Esophagus muscularis mucosa (tissue), 4 donors: ENCODE measurements around the gene FAM83B.

Source experiments
- CTCF ChIP-seq, 3 experiments: fragments of 200-600 bp in 2 of 3; fragments of 450-650 bp in 1 of 3; sonication (generic) in 2 of 3; IDR thresholded peaks; one replicate each; pipeline ENCODE4 v1.5.1; 2017 to 2019; ENCODE audit warnings: antibody characterized with exemption in 3 of 3, mild to moderate bottlenecking in 2 of 3, moderate library complexity in 1 of 3
- EP300 ChIP-seq: sonication (generic); formaldehyde crosslinking; IDR thresholded peaks from one replicate; pipeline ENCODE4 v1.6.1; 2017; ENCODE audit warnings: antibody characterized with exemption
- POLR2A ChIP-seq: fragments of 450-650 bp; IDR thresholded peaks from one replicate; pipeline ENCODE4 v1.6.1; 2017; ENCODE audit warnings: antibody characterized with exemption, moderate library complexity, mild to moderate bottlenecking, low read depth
- POLR2AphosphoS5 ChIP-seq, 2 donors: sonication (generic); formaldehyde crosslinking; IDR thresholded peaks; one replicate each; pipeline ENCODE4 v1.6.1; 2017; ENCODE audit warnings: antibody characterized with exemption in 2 of 2

- TF ChIP-seq CTCF (IDR thresholded peaks at IDR 0.05) (no peak), POLR2A (no peak), POLR2AphosphoS5 (IDR thresholded peaks at IDR 0.05) (no peak), EP300 (no peak)
Measured at GRCh38 chr6:54981647-54982046, 135.1 kb downstream of the FAM83B start.
